ENCODE results near the gene KIF23. TPM values are rescaled to one million over a fixed set of nuclear protein-coding genes. Genes with fewer than 3 reads are reported as not detected.

The KIF23 gene
- total RNA-seq, 1 experiment from 2014 or later, result 77.3 TPM

DNA sequence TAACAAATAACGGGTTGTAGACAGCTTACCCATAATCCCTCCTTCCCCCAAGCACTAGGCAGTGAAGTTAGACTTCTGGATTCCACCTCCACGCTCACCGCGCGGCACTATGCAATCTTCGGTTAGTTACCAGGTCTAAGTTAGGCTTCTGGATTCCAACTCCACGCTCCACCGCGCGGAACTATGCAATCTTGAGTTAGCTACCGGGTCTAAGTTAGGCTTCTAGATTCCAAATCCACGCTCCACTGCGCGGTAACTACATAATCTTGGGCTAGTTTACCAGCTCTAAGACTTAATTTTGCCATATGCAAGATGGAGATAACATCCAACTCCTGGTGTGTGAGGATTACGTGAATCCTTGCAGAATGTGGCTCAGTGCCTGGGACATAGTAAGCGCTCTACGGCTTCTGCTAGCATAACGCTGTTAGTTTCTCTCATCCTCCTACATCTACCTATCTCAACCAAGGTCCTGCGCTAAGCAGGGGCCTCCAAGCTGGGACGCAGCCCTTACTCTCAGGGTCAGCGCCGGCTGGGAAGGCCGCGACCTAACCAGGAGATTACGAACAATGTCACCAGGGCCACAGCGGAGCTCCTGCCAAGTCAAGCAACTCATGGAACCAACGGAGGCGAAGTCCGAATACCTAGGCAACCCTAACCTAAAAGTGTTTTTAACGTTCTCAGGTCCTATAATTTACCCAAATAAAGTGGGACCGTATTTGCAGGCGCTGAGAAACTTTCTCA, 38.0 kb downstream of the KIF23 start:
- ChIA-PET POLR2A (ENCODE audit: unreplicated experiment) (interaction anchor here (1.0 to 1.4 kb wide), 2 partner anchors 11 to 42 kb away, joined by 4 to 12 read pairs; no protein-coding TSS in a partner anchor), CTCF (interaction anchor here (1.0 kb wide), 1 partner anchor 11 kb away, joined by 4 read pairs; no protein-coding TSS in a partner anchor)
- intact Hi-C loops (cut with micrococcal nuclease), result no loop called here
- TSS peak; percentile 69 for BruUV-seq (replicated peaks)
- ATAC-seq, result no peak
- Histone ChIP-seq H3K4me3 (ENCODE audit: low read length) (peak overlapping the region; percentile 99), H3K4me1 (ENCODE audit: insufficient read depth, low read length) (peaks cover 17% of the 10 kb centered on the region), H3K27me3 (ENCODE audit: low read length) (no peaks in the 10 kb centered on the region), H3K36me3 (ENCODE audit: low read depth, low read length) (peaks cover 48% of the 10 kb centered on the region), H3K79me2 (ENCODE audit: low read length) (peaks cover 43% of the 10 kb centered on the region), H3K9me3 (ENCODE audit: low read length) (no peaks in the 10 kb centered on the region), H3K9me2 (replicated peaks; ENCODE audit: low read length) (no peaks in the 10 kb centered on the region), H4K20me1 (ENCODE audit: low read length) (peaks cover 44% of the 10 kb centered on the region), H3K4me2 (ENCODE audit: low read length) (peak overlapping the region; percentile 74), H3F3A (ENCODE audit: low read length, unreplicated experiment) (peaks cover 3% of the 10 kb centered on the region), H3K9ac (ENCODE audit: low read length) (no peak overlapping the region), H3K27ac (ENCODE audit: low read length) (no peak overlapping the region), H2AFZ (ENCODE audit: low read length) (peak overlapping the region; percentile 80)
- TF ChIP-seq EZH2phosphoT487 (IDR thresholded peaks at IDR 0.05; ENCODE audit: borderline replicate concordance, low read length) (no peak), EZH2 (IDR thresholded peaks at IDR 0.05; ENCODE audit: low read length, unreplicated experiment) (no peak)
- TF ChIP-seq, protein P1, sequence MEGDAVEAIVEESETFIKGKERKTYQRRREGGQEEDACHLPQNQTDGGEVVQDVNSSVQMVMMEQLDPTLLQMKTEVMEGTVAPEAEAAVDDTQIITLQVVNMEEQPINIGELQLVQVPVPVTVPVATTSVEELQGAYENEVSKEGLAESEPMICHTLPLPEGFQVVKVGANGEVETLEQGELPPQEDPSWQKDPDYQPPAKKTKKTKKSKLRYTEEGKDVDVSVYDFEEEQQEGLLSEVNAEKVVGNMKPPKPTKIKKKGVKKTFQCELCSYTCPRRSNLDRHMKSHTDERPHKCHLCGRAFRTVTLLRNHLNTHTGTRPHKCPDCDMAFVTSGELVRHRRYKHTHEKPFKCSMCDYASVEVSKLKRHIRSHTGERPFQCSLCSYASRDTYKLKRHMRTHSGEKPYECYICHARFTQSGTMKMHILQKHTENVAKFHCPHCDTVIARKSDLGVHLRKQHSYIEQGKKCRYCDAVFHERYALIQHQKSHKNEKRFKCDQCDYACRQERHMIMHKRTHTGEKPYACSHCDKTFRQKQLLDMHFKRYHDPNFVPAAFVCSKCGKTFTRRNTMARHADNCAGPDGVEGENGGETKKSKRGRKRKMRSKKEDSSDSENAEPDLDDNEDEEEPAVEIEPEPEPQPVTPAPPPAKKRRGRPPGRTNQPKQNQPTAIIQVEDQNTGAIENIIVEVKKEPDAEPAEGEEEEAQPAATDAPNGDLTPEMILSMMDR (conservative IDR thresholded peaks at IDR 0.05; ENCODE audit: low read depth, low read length), result no peak
- DNase-seq, result no peak

DNA sequence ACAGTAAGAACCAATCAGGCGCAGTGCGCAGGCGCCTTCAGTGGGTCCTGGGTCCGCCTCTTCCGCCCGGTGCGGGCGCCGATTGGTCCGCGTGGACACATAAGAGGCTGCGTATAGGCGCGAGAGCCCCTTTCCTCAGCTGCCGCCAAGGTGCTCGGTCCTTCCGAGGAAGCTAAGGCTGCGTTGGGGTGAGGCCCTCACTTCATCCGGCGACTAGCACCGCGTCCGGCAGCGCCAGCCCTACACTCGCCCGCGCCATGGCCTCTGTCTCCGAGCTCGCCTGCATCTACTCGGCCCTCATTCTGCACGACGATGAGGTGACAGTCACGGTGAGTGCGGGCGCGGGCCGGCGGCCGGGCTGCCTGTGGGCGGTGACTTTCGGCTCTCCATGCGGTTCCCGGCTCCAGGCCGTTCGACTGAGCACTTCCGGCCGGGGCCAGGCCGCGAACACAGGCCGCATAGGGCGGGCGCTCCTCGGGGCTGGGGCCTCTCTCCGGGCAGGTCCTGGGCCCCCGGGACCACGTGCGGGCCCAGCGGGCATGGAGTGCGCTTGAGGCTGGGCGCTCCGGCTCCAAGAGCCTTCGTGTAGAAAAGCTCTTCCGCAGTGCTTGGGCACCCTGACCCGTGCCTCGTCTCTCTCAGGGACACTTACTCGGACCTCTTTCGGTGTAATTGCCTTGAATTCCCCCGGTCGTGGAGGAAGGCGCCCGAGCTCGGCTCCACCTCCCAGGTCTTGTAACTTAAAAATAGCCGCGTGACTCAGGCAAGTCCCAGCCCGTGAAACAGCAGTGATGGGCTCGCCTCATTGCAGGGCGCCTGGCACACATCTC, 38.8 kb downstream of the KIF23 start, which contains the start of gene RPLP1:
TSS of gene RPLP1 (plus strand) at position 127 of the 830 bp plus-strand sequence. CDS start at position 258, 131 bp downstream.
- Histone ChIP-seq H4K20me1 (ENCODE audit: low read length) (peaks cover 45% of the 10 kb centered on the region), H3K4me1 (ENCODE audit: insufficient read depth, low read length) (peaks cover 17% of the 10 kb centered on the region), H3K9me2 (replicated peaks; ENCODE audit: low read length) (no peaks in the 10 kb centered on the region), H3K27ac (ENCODE audit: low read length) (peak within 1 kb of the TSS; percentile 29), H2AFZ (ENCODE audit: low read length) (peak within 1 kb of the TSS; percentile 80), H3F3A (ENCODE audit: low read length, unreplicated experiment) (peaks cover 7% of the 10 kb centered on the region), H3K9ac (ENCODE audit: low read length) (peak within 1 kb of the TSS; percentile 96), H3K4me3 (ENCODE audit: low read length) (peak within 1 kb of the TSS; percentile 99), H3K79me2 (ENCODE audit: low read length) (peaks cover 43% of the 10 kb centered on the region), H3K9me3 (ENCODE audit: low read length) (no peaks in the 10 kb centered on the region), H3K36me3 (ENCODE audit: low read depth, low read length) (peaks cover 43% of the 10 kb centered on the region), H3K27me3 (ENCODE audit: low read length) (no peaks in the 10 kb centered on the region), H3K4me2 (ENCODE audit: low read length) (peak within 1 kb of the TSS; percentile 97)
- no TSS peak for BruUV-seq (replicated peaks)
- intact Hi-C loops (cut with micrococcal nuclease), result no loop called here
- DNase-seq, result peak; percentile 96
- peak; percentile 89 for ATAC-seq
- CTCF ChIA-PET, result interaction anchor here (0.6 kb wide), 1 partner anchor 10 kb away, joined by 3 read pairs; no protein-coding TSS in a partner anchor
- no peak for TF ChIP-seq EZH2 (IDR thresholded peaks at IDR 0.05; ENCODE audit: low read length, unreplicated experiment)
- TF ChIP-seq EZH2phosphoT487 (IDR thresholded peaks at IDR 0.05; ENCODE audit: borderline replicate concordance, low read length), result no peak
- TF ChIP-seq, protein P1 (conservative IDR thresholded peaks at IDR 0.05; ENCODE audit: low read depth, low read length), result no peak
- POLR2A ChIA-PET (ENCODE audit: unreplicated experiment), result interaction anchor here (1.0 to 1.4 kb wide), 2 partner anchors 10 to 42 kb away, joined by 4 to 12 read pairs; no protein-coding TSS in a partner anchor
